GM12878 (cell line): ENCODE data around the gene ERMARD. TPM values are rescaled to one million over a fixed set of nuclear protein-coding genes. Genes with fewer than 3 reads are reported as not detected.

Experiments used
- ATAC-seq: fragments of 200-7000 bp; cut with Tn5 transposase; 3 replicates; pipeline ENCODE4 v1.9.1; 2020; ENCODE audit warnings: mild to moderate bottlenecking, moderate library complexity
- Bru-seq: library from RNA; stranded (reverse); fragments of 400-500 nt; gene quantifications from one replicate; lab custom pipeline; 2021; lab: Mats Ljungman, UMichigan
- BruChase-seq, 2 experiments: library from RNA; stranded (reverse); fragments of 400-500 nt; gene quantifications; one replicate each; lab custom pipeline; 2021; lab: Mats Ljungman, UMichigan
- BruUV-seq: library from RNA; stranded (reverse); fragments of 400-500 nt; replicated peaks from 2 replicates; lab custom pipeline; 2021; lab: Mats Ljungman, UMichigan
- CTCF ChIA-PET: fragments of 300-600 bp; sonication (Branson Sonifier 250); formaldehyde crosslinking; extraction: SDS; loops from one replicate; lab custom pipeline; 2021; ENCODE audit warnings: inconsistent platforms; lab: Yijun Ruan, JAX
- POLR2A ChIA-PET: fragments of 350-600 bp; formaldehyde crosslinking; extraction: SDS; loops from one replicate; lab custom pipeline; 2021; ENCODE audit warnings: inconsistent platforms; lab: Charles Lee
- RAD21 ChIA-PET: fragments of 300-600 bp; sonication (Branson Sonifier 250); formaldehyde crosslinking; loops from one replicate; lab custom pipeline; 2023; ENCODE audit warnings: antibody characterized with exemption; ENCODE audit not compliant: unreplicated experiment; lab: Charles Lee
- SMC1A ChIA-PET: fragments of 300-600 bp; sonication (Branson Sonifier 250); formaldehyde crosslinking; loops from one replicate; lab custom pipeline; 2023; ENCODE audit not compliant: unreplicated experiment, uncharacterized antibody; lab: Charles Lee
- DNase-seq: peaks from one replicate; pipeline ENCODE4 v3.0.0-alpha.2; 2011; ENCODE audit warnings: low read depth, low spot score
- FAIRE-seq: peaks from 3 replicates; lab custom pipeline; 2011; peaks lifted over from hg19 to GRCh38; lab: Jason Lieb, UNC
- H2AFZ ChIP-seq: 2 replicates; pipeline ENCODE4 v1.6.0; 2011; ENCODE audit warnings: low read depth, low read length, control low read depth; ENCODE audit not compliant: control insufficient read depth
- H3K27ac ChIP-seq: 2 replicates; pipeline ENCODE4 v1.5.1; 2011; ENCODE audit warnings: control low read depth; ENCODE audit not compliant: control insufficient read depth, insufficient read depth
- H3K27me3 ChIP-seq, 2 experiments: replicated peaks in 1 of 2; 2 replicates each; pipeline versions ENCODE4 v1.6.0 to v1.6.1; 2011; ENCODE audit warnings: low read length in 1 of 2; ENCODE audit not compliant: control insufficient read depth in 2 of 2, insufficient read depth in 2 of 2
- H3K36me3 ChIP-seq, 2 experiments: 2 replicates each; pipeline ENCODE4 v1.5.1; 2011; ENCODE audit warnings: low read length in 1 of 2; ENCODE audit not compliant: control insufficient read depth in 2 of 2, insufficient read depth in 2 of 2
- H3K4me1 ChIP-seq: 2 replicates; pipeline ENCODE4 v1.6.1; 2011; ENCODE audit warnings: mild to moderate bottlenecking, low read length, moderate library complexity, mixed read lengths; ENCODE audit not compliant: control insufficient read depth, insufficient read depth
- H3K4me2 ChIP-seq: 2 replicates; pipeline ENCODE4 v1.6.0; 2011; ENCODE audit warnings: control low read depth; ENCODE audit not compliant: control insufficient read depth, insufficient read depth
- H3K4me3 ChIP-seq: fragments of 200-600 bp; sonication (generic); 2 replicates; pipeline ENCODE4 v1.5.1; 2016
- H3K79me2 ChIP-seq: 2 replicates; pipeline ENCODE4 v1.6.0; 2011; ENCODE audit warnings: low read length; ENCODE audit not compliant: control insufficient read depth, insufficient read depth
- H3K9ac ChIP-seq: 2 replicates; pipeline ENCODE4 v1.8.0; 2011; ENCODE audit warnings: low read length, control low read depth, mixed read lengths; ENCODE audit not compliant: control insufficient read depth, insufficient read depth
- H3K9me3 ChIP-seq: replicated peaks from 3 replicates; pipeline ENCODE4 v1.5.1; 2011; ENCODE audit warnings: mild to moderate bottlenecking, low read length; ENCODE audit not compliant: control insufficient read depth, insufficient read depth
- H4K20me1 ChIP-seq: 2 replicates; pipeline ENCODE4 v1.6.0; 2011; ENCODE audit not compliant: control insufficient read depth, insufficient read depth
- BMI1 ChIP-seq: fragments of 450-650 bp; IDR thresholded peaks from 2 replicates; pipeline ENCODE4 v1.6.1; 2016; ENCODE audit warnings: mild to moderate bottlenecking, moderate library complexity, borderline replicate concordance
- CHD2 ChIP-seq: IDR thresholded peaks from 2 replicates; pipeline ENCODE4 v1.6.1; 2011; ENCODE audit warnings: low read depth, low read length, improper control_type of control experiment, borderline replicate concordance
- ESRRA ChIP-seq: IDR thresholded peaks from 2 replicates; pipeline ENCODE4 v1.6.1; 2012; ENCODE audit warnings: mild to moderate bottlenecking, low read length, improper control_type of control experiment
- ETV6 ChIP-seq, 2 experiments: fragments of 450-650 bp in 1 of 2; IDR thresholded peaks in 1 of 2; conservative IDR thresholded peaks in 1 of 2; 2 replicates each; pipeline ENCODE4 v1.6.1; 2014; ENCODE audit warnings: antibody characterized with exemption in 1 of 2, borderline replicate concordance in 1 of 2, low read depth in 1 of 2, mild to moderate bottlenecking in 1 of 2, moderate library complexity in 1 of 2
- FOXM1 ChIP-seq: IDR thresholded peaks from 2 replicates; pipeline ENCODE4 v1.6.1; 2012; ENCODE audit warnings: low read depth, mild to moderate bottlenecking, inconsistent platforms, low read length, moderate library complexity
- HDAC6 ChIP-seq: fragments of 200-600 bp; sonication (generic); IDR thresholded peaks from one replicate; pipeline ENCODE4 v1.8.0; 2017; ENCODE audit warnings: antibody characterized with exemption; ENCODE audit not compliant: unreplicated experiment
- NFXL1 ChIP-seq: fragments of 450-650 bp; IDR thresholded peaks from 2 replicates; pipeline ENCODE4 v1.6.1; 2017; ENCODE audit warnings: antibody characterized with exemption, mild to moderate bottlenecking, borderline replicate concordance
- POU2F2 ChIP-seq: IDR thresholded peaks from 3 replicates; pipeline ENCODE4 v1.6.1; 2011; ENCODE audit warnings: low read depth, mild to moderate bottlenecking, low read length, borderline replicate concordance
- RELB ChIP-seq: fragments of 450-650 bp; IDR thresholded peaks from 2 replicates; pipeline ENCODE4 v1.6.1; 2017; ENCODE audit warnings: low read depth, mild to moderate bottlenecking, moderate library complexity
- SMAD1 ChIP-seq: fragments of 450-650 bp; IDR thresholded peaks from 2 replicates; pipeline ENCODE4 v1.6.1; 2018; ENCODE audit warnings: mild to moderate bottlenecking, low read depth; ENCODE audit not compliant: partially characterized antibody
- SMARCA5 ChIP-seq: fragments of 450-650 bp; IDR thresholded peaks from 2 replicates; pipeline ENCODE4 v1.6.1; 2017; ENCODE audit warnings: mild to moderate bottlenecking
- TARDBP ChIP-seq: IDR thresholded peaks from 2 replicates; pipeline ENCODE4 v1.6.1; 2016; ENCODE audit warnings: borderline replicate concordance
- WGBS: methylation state at CpG from one replicate; pipeline ENCODE4 v1.1.6; 2016; ENCODE audit warnings: low lambda C conversion rate; ENCODE audit not compliant: insufficient replicate concordance, insufficient coverage; ENCODE audit errors: missing lambda C conversion rate; 5-methylcytosine and 5-hydroxymethylcytosine counted together
- in situ Hi-C: fragments of 300-500 bp; cut with MboI; formaldehyde crosslinking; loops from 9 replicates; pipeline ENCODE4 v1.14.3; 2018; ENCODE audit warnings: mixed read lengths
- intact Hi-C: fragments of 100-400 bp; cut with micrococcal nuclease; formaldehyde crosslinking; loops from one replicate; pipeline ENCODE4 v1.14.2; 2022; ENCODE audit not compliant: unreplicated experiment
- long read RNA-seq, 2 experiments: library from polyadenylated mRNA; unstranded; transcript quantifications; one replicate each; pipeline ENCODE4 v2.0.0, GENCODE V29; 2019 to 2020
- polyA minus RNA-seq, 3 experiments: library from RNA; depleted of rRNA, polyadenylated mRNA; stranded (reverse); fragments of >200 nt; gene quantifications; 2 replicates each; pipeline ENCODE4 v1.2.3, GENCODE V29; 2011
- polyA plus RNA-seq, 11 experiments: library from polyadenylated mRNA; depleted of rRNA in 4 of 11; unstranded in 6 of 11; stranded (reverse) in 5 of 11; fragments of >200 nt; fragmentation: Nextera tagmentation in 4 of 11; fragmentation: Illumina TruSeq in 1 of 11; extraction: Ambion mirVana in 4 of 11; extraction: Trizol in 1 of 11; gene quantifications; 1 replicate in 1 of 11; 2 replicates in 10 of 11; pipeline versions ENCODE4 v1.2.1 to v1.2.3, GENCODE V29; 2011 to 2016; ENCODE audit warnings: inconsistent platforms in 2 of 11, missing spikeins in 2 of 11, low read depth in 1 of 11
- total RNA-seq, 4 experiments: library from RNA; depleted of rRNA in 3 of 4; stranded (reverse); fragments of >200 nt in 3 of 4; fragmentation: Illumina TruSeq in 1 of 4; extraction: Trizol in 1 of 4; gene quantifications; 2 replicates each; pipeline versions ENCODE4 v1.2.1 to v1.2.3, GENCODE V29; 2013 to 2021

Gene ERMARD
- total RNA-seq (2013; cell fraction: nucleolus; rRNA removed), result 49.0 and 52.7 TPM in 2 replicates
- total RNA-seq (2014; rRNA removed) (24.4 and 27.2 TPM in 2 replicates), total RNA-seq (2014; rRNA removed; fragmentation: Illumina TruSeq; extraction: Trizol) (25.3 and 26.3 TPM in 2 replicates), total RNA-seq (2021) (29.5 and 33.6 TPM in 2 replicates), polyA plus RNA-seq (2011; rRNA removed) (42.7 and 48.4 TPM in 2 replicates), polyA plus RNA-seq (2014; fragmentation: Illumina TruSeq; extraction: Trizol) (24.8 and 32.3 TPM in 2 replicates), polyA plus RNA-seq (2014; fragmentation: Nextera tagmentation; extraction: Ambion mirVana) (10 to 100 TPM; 43.7 to 63.3 TPM), polyA plus RNA-seq (2014; rRNA removed) (27.4 and 28.3 TPM in 2 replicates), polyA plus RNA-seq (2016; fragmentation: Nextera tagmentation; extraction: Ambion mirVana) (10 to 100 TPM; 34.6 to 46.1 TPM), polyA minus RNA-seq (2011; rRNA and poly(A)+ RNA removed) (32.7 and 50.0 TPM in 2 replicates), Bru-seq, nascent RNA (percentile 79 among the genes with signal in this experiment), BruChase-seq, experiment 1, labeled RNA remaining after a 6-hour chase (percentile 82 among the genes with signal in this experiment), BruChase-seq, experiment 2, labeled RNA remaining after a 2-hour chase (percentile 81 among the genes with signal in this experiment)
- polyA plus RNA-seq (2011; ENCODE audit: low read depth), result 35.0 TPM
- 42.6 and 52.0 TPM in 2 replicates for polyA plus RNA-seq (2011; cell fraction: cytosol; rRNA removed)
- polyA plus RNA-seq (2011; cell fraction: nucleus; rRNA removed), result 135 and 152 TPM in 2 replicates
- polyA plus RNA-seq (2012), result 26.5 and 28.5 TPM in 2 replicates
- 6.3 and 9.0 TPM in 2 replicates for polyA minus RNA-seq (2011; cell fraction: cytosol; rRNA and poly(A)+ RNA removed)
- polyA minus RNA-seq (2011; cell fraction: nucleus; rRNA and poly(A)+ RNA removed), result 17.5 and 25.5 TPM in 2 replicates
- long read RNA-seq, experiment 1, transcript ERMARD-203 (18 exons, 2,141 nt), result major isoform, 9 of 19 reads
- long read RNA-seq, experiment 1, partial matches to known transcripts, result 2 of 19 reads
- long read RNA-seq, experiment 1, other reads (novel, unspliced or antisense), result 6 of 19 reads
- long read RNA-seq, experiment 2, transcript ERMARD-203 (18 exons, 2,141 nt), result major isoform, 65 of 133 reads
- long read RNA-seq, experiment 2, partial matches to known transcripts, result 14 of 133 reads
- long read RNA-seq, experiment 2, other reads (novel, unspliced or antisense), result 50 of 133 reads

DNA sequence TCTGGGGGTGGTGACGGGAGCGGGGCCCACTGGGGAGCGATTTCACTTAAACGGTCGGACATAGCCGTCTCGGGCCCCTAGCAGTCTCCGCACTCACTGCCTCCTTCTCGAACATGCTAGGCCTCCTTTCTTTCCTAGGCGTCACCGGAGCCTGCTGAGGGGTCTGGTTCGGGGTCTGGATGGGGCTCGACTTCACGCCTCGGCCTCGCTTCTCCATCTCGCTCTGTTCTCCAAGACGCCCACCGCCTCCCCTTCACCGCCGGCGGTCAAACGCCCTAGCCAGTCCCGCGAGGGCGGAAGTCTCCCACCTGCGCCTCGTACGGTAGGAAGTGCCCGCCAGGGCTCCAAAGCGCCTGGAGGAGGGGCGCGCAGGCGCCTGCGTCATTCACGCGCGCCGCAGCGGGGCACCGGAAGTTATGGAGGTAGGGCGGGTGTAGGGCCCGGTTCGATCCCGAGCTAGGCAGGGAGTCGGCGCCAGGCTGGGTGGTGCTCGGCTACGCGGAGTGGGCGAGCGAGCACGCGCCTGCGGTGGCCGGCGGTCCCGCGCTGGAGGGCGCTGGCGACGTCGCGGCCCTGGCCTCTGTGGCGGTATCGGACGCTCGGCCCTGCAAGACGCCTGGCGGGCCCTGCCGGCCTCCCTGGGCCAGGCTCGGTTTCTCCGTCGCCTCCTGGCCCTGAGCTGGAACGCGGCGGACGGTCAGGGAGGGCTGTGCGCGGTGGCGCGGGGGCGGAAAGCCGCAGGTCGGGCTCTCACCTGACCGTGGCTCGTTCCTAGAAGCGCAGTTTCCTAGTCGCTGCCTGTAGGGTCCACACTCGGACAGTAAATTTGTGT, at the start of gene ERMARD, which contains the start of gene DYNLT2:
Gene ERMARD (plus strand): TSS at position 381 of the 832 bp plus-strand sequence. CDS start 36 bp downstream, at position 417.
Gene DYNLT2 (minus strand): TSS at position 331 of the 832 bp plus-strand sequence. CDS start 114 bp downstream, at position 217.
- FAIRE-seq, result peak; percentile 69
- in situ Hi-C loops, result loop anchor here (5.0 kb wide), 1 partner anchor 801 kb away; the partner anchor contains the start of genes PSMB1 and TBP
- Histone ChIP-seq H3K4me3 (peak within 1 kb of the TSS; percentile 97), H3K79me2 (peaks cover 32% of the 10 kb centered on the region), H3K4me1 (peaks cover 5% of the 10 kb centered on the region; the same call in 1 of the 2 replicates), H3K36me3 (peaks cover 0 to 4% of the 10 kb centered on the region in 2 experiments; a peak in 1 of 4 replicates), H3K27ac (peak within 1 kb of the TSS; percentile 91), H2AFZ (peak within 1 kb of the TSS; percentile 84), H3K27me3 (no peaks in the 10 kb centered on the region), H3K9ac (peak within 1 kb of the TSS; percentile 94), H3K9me3 (no peaks in the 10 kb centered on the region; the same call in 2 of the 3 replicates), H4K20me1 (no peaks in the 10 kb centered on the region), H3K4me2 (peak within 1 kb of the TSS; percentile 90)
- no TSS peak for BruUV-seq
- ATAC-seq, result peak; percentile 96
- ChIA-PET CTCF (no interaction called here), RAD21 (interaction anchor here (1.2 kb wide), 2 partner anchors 50 to 808 kb away, joined by 3 to 4 read pairs; partner anchors contain the start of gene WDR27), SMC1A (interaction anchor here (0.8 to 1.4 kb wide), 4 partner anchors 30 to 709 kb away, joined by 3 to 4 read pairs (median 3); no protein-coding TSS in a partner anchor), POLR2A (interaction anchor here (0.8 to 1.4 kb wide), 4 partner anchors 28 to 804 kb away, joined by 3 to 5 read pairs (median 4); partner anchors contain the start of genes C6orf120 and WDR27)
- WGBS, result 1% methylated on average over 82 of the region's 90 CpGs
- peak; percentile 69 for DNase-seq
- intact Hi-C loops, result loop anchor here (1.0 kb wide), 3 partner anchors 26 to 803 kb away; partner anchors contain the start of genes C6orf120, TBP and WDR27
- TF ChIP-seq TARDBP (peak; percentile 88), ETV6 (conservative IDR thresholded peaks at IDR 0.05 in 1 of 2, IDR thresholded peaks at IDR 0.05 in 1 of 2; ENCODE audit: borderline replicate concordance in 1 of 2, low read depth in 1 of 2) (0 out of 4 replicates have a peak, but pooled peaks of 1 of the 2 experiments have one; percentile 60), BMI1 (no peak), CHD2 (peak; percentile 92), SMARCA5 (peak; percentile 75), RELB (peak; percentile 66), NFXL1 (no peak), FOXM1 (no peak), POU2F2 (peak; percentile 79; the same call in 2 of the 3 replicates), SMAD1 (peak; percentile 29), ESRRA (peak; percentile 33; the same call in 1 of the 2 replicates), HDAC6 (no peak)
